DOHH2 (cell line): Measurements from ENCODE around the gene MKS1.

ENCODE experiments used
- H3F3A ChIP-seq: fragments of 200-600 bp; sonication (generic), shearing (Covaris generic); 2 replicates; pipeline ENCODE4 v1.6.0; 2016; ENCODE audit warnings: antibody characterized with exemption, mild to moderate bottlenecking; ENCODE audit not compliant: control insufficient read depth, insufficient read depth
- H3K27ac ChIP-seq: fragments of 200-600 bp; sonication (generic); 2 replicates; pipeline ENCODE4 v1.5.1; 2014; ENCODE audit warnings: low read depth, mild to moderate bottlenecking, low read length, moderate library complexity
- H3K27me3 ChIP-seq: fragments of 200-600 bp; sonication (generic); 2 replicates; pipeline ENCODE4 v1.6.1; 2014; ENCODE audit warnings: mild to moderate bottlenecking, low read length, mixed read lengths; ENCODE audit not compliant: control insufficient read depth
- H3K36me3 ChIP-seq: fragments of 200-600 bp; sonication (generic); 2 replicates; pipeline ENCODE4 v1.6.1; 2014; ENCODE audit warnings: mild to moderate bottlenecking, low read length, moderate library complexity, mixed read lengths; ENCODE audit not compliant: control insufficient read depth
- H3K4me1 ChIP-seq: fragments of 200-600 bp; sonication (generic); 2 replicates; pipeline ENCODE4 v1.6.1; 2014; ENCODE audit warnings: mild to moderate bottlenecking, low read length, mixed read lengths; ENCODE audit not compliant: control insufficient read depth
- H3K4me2 ChIP-seq: fragments of 200-600 bp; sonication (generic); 2 replicates; pipeline ENCODE4 v1.6.0; 2014; ENCODE audit warnings: mild to moderate bottlenecking, low read length, moderate library complexity
- H3K4me3 ChIP-seq: fragments of 200-600 bp; sonication (generic); 2 replicates; pipeline ENCODE4 v1.5.1; 2014; ENCODE audit warnings: mild to moderate bottlenecking, low read length, mixed read lengths
- H3K79me2 ChIP-seq: fragments of 200-600 bp; sonication (generic); 2 replicates; pipeline ENCODE4 v1.6.1; 2014; ENCODE audit warnings: mild to moderate bottlenecking, low read length, mixed read lengths; ENCODE audit not compliant: control insufficient read depth
- H3K9me2 ChIP-seq: fragments of 200-600 bp; sonication (generic); replicated peaks from 2 replicates; pipeline ENCODE4 v1.6.1; 2014; ENCODE audit warnings: mild to moderate bottlenecking, low read length, mixed read lengths; ENCODE audit not compliant: control insufficient read depth
- H3K9me3 ChIP-seq: fragments of 200-600 bp; sonication (generic); 2 replicates; pipeline ENCODE4 v1.6.1; 2014; ENCODE audit warnings: antibody characterized with exemption, low read length, mixed read lengths; ENCODE audit not compliant: control insufficient read depth, insufficient read depth
- H4K20me1 ChIP-seq: fragments of 200-600 bp; sonication (generic); 2 replicates; pipeline ENCODE4 v1.6.0; 2014; ENCODE audit warnings: low read depth, mild to moderate bottlenecking, antibody characterized with exemption, low read length, moderate library complexity; ENCODE audit not compliant: control insufficient read depth, insufficient read depth
- EZH2phosphoT487 ChIP-seq: fragments of 200-600 bp; sonication (generic); IDR thresholded peaks from 2 replicates; pipeline ENCODE4 v1.6.1; 2017; ENCODE audit warnings: borderline replicate concordance, mild to moderate bottlenecking, antibody characterized with exemption, low read length, moderate library complexity, mixed read lengths
- TF ChIP-seq, protein P1 (sequence below): fragments of 200-600 bp; sonication (generic); IDR thresholded peaks from one replicate; pipeline ENCODE4 v1.5.1; 2014; ENCODE audit warnings: antibody characterized with exemption, mild to moderate bottlenecking, low read depth, low read length; ENCODE audit not compliant: poor library complexity, severe bottlenecking

The MKS1 gene

DNA sequence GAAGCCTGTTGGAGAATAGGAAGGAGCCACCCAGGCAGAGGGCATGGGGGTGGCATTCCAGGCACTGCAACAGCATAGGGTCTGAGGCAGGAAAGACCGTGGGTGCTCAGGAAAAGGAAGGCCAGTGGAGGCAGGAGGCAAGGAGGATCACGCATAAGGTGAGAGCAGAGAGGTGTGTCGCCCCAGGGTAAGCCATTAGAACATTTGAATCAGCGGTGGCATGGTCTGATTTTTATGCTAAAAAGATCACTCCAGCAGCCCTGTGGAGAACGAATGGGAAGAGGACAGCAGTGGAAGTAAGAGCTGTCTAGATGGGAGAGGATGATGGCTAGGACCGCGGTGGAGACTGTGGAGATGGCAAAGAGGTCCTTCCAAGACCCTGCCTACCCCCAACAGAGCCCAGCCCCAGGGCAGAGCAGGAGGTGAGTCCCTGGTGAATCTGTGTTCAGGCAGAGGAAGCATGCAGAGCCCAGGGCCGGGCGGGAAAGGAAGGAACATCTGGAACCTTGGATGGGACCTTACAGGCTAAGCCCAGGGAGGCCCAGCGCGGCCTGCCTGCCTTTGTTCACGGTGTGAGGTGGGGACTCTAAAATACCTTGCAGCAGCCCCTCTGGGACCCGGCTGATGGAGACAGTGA, 27.2 kb upstream of the MKS1 start:
- Histone ChIP-seq H4K20me1 (no peaks in the 10 kb centered on the region), H3K9me2 (no peaks in the 10 kb centered on the region), H3F3A (no peaks in the 10 kb centered on the region), H3K27ac (no peak overlapping the region), H3K4me3 (no peak overlapping the region), H3K36me3 (no peaks in the 10 kb centered on the region), H3K4me2 (no peak overlapping the region), H3K79me2 (no peaks in the 10 kb centered on the region), H3K9me3 (no peaks in the 10 kb centered on the region), H3K4me1 (peaks cover 6% of the 10 kb centered on the region), H3K27me3 (peaks cover 46% of the 10 kb centered on the region)
- TF ChIP-seq EZH2phosphoT487, result no peak
- TF ChIP-seq, protein P1, sequence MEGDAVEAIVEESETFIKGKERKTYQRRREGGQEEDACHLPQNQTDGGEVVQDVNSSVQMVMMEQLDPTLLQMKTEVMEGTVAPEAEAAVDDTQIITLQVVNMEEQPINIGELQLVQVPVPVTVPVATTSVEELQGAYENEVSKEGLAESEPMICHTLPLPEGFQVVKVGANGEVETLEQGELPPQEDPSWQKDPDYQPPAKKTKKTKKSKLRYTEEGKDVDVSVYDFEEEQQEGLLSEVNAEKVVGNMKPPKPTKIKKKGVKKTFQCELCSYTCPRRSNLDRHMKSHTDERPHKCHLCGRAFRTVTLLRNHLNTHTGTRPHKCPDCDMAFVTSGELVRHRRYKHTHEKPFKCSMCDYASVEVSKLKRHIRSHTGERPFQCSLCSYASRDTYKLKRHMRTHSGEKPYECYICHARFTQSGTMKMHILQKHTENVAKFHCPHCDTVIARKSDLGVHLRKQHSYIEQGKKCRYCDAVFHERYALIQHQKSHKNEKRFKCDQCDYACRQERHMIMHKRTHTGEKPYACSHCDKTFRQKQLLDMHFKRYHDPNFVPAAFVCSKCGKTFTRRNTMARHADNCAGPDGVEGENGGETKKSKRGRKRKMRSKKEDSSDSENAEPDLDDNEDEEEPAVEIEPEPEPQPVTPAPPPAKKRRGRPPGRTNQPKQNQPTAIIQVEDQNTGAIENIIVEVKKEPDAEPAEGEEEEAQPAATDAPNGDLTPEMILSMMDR, result no peak

DNA sequence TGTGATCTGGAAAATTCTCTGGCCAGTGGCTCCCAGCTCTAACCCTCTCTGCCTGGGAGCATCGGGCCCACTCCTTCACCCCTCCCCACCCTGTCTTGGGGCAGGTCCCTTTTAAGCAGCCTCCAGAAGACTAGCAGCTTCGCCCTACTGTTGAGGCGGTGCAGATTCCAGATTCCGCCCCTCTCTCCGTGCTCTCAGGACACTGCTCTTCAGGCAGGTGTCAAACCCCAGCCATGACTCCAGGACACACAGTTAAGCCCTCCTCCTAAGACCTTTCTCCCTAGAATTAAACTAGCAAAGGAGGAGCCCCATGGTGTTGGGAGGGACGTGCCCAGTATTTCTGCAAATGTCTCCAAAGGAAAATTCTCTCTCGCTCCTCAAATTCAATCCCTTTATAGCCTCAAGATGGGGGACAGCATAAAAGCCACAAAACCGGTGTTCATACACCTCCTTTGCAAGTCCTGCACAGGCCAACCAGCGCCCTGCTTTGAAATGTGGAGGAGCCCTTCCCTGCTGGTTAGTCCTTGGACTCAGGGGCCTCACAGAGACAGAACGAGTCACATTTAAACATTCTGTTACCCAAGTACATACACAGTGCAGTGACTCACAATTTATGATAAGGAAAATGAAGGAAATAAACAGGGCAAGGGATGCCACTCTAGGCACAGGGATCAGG, 26.5 kb upstream of the MKS1 start:
- H3K4me1 ChIP-seq, result peaks cover 6% of the 10 kb centered on the region
- no peaks in the 10 kb centered on the region for H3K79me2 ChIP-seq
- no peak overlapping the region for H3K4me2 ChIP-seq
- no peaks in the 10 kb centered on the region for H3K36me3 ChIP-seq
- no peaks in the 10 kb centered on the region for H3F3A ChIP-seq
- H3K27ac ChIP-seq, result no peak overlapping the region
- no peak overlapping the region for H3K4me3 ChIP-seq
- H3K9me3 ChIP-seq, result no peaks in the 10 kb centered on the region
- no peaks in the 10 kb centered on the region for H3K9me2 ChIP-seq
- H3K27me3 ChIP-seq, result peaks cover 49% of the 10 kb centered on the region
- no peaks in the 10 kb centered on the region for H4K20me1 ChIP-seq
- TF ChIP-seq EZH2phosphoT487, result no peak
- TF ChIP-seq, protein P1, result no peak

DNA sequence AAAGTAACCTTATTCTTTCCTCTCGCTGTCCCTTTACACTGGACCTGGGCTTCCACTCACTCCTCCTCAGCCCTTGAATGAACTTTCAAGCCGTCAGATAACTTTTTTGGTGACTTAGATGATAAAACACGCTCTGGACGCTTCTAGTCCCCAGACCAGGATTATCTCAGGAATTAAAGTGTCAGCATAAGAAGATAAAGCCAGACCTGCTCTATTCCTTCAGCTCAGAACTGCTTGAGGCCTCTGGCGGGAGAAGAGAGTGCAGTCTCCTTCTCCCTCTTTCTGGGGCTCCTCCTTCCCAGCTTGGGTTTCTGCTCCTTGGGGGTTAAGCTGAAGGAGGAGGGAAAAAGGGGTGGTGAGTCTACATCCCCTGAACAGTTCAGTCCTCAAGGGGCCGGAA, 25.9 kb upstream of the MKS1 start:
- Histone ChIP-seq H4K20me1 (no peaks in the 10 kb centered on the region), H3K79me2 (no peaks in the 10 kb centered on the region), H3K36me3 (no peaks in the 10 kb centered on the region), H3K4me3 (no peak overlapping the region), H3K9me3 (no peaks in the 10 kb centered on the region), H3K27me3 (peaks cover 49% of the 10 kb centered on the region), H3K4me2 (no peak overlapping the region), H3F3A (no peaks in the 10 kb centered on the region), H3K4me1 (peaks cover 6% of the 10 kb centered on the region), H3K27ac (no peak overlapping the region), H3K9me2 (no peaks in the 10 kb centered on the region)
- TF ChIP-seq, protein P1, result no peak
- TF ChIP-seq EZH2phosphoT487, result no peak
